HEK293 (cell line): ENCODE results near the gene AZGP1.
"Not testable (repeated sequence)": the region's sequence is repeated elsewhere in the genome, so short reads cannot be mapped to it uniquely, and the experiment has no call there.

Source experiments
- CTCF ChIA-PET: fragments of 350-600 bp; formaldehyde crosslinking; extraction: SDS; loops from one replicate; lab custom pipeline; 2021; ENCODE audit warnings: antibody characterized with exemption; lab: Yijun Ruan, JAX
- POLR2A ChIA-PET: fragments of 300-600 bp; formaldehyde crosslinking; extraction: SDS; loops from one replicate; lab custom pipeline; 2020; ENCODE audit warnings: antibody characterized with exemption, inconsistent platforms; lab: Yijun Ruan, JAX
- H3K27ac ChIP-seq: fragments of 200-500 bp; sonication (Bioruptor generic); 2 replicates; pipeline ENCODE4 v1.5.1; 2014; ENCODE audit warnings: low read depth, low read length, control low read depth, inconsistent platforms; ENCODE audit errors: extremely low read depth
- H3K36me3 ChIP-seq, 2 experiments: fragments of 200-500 bp in 1 of 2; sonication (Bioruptor generic) in 1 of 2; 1 replicate in 1 of 2; 2 replicates in 1 of 2; pipeline ENCODE4 v1.5.1; 2014 to 2017; ENCODE audit warnings: inconsistent platforms in 2 of 2, low read length in 2 of 2; ENCODE audit not compliant: control insufficient read depth in 2 of 2, insufficient read depth in 1 of 2
- H3K4me1 ChIP-seq: fragments of 200-500 bp; sonication (Bioruptor generic); 2 replicates; pipeline ENCODE4 v1.5.1; 2014; ENCODE audit warnings: mild to moderate bottlenecking, low read length, inconsistent platforms; ENCODE audit not compliant: control insufficient read depth, insufficient read depth
- H3K4me3 ChIP-seq: 2 replicates; pipeline ENCODE4 v1.5.1; 2011; ENCODE audit warnings: low read depth, mild to moderate bottlenecking, control low read depth, low read length, moderate library complexity
- H3K9me3 ChIP-seq: fragments of 200-500 bp; sonication (Bioruptor generic); 2 replicates; pipeline ENCODE4 v1.5.1; 2014; ENCODE audit warnings: low read depth, low read length, inconsistent platforms; ENCODE audit not compliant: control insufficient read depth, insufficient read depth
- FEZF1 ChIP-seq: fragments of 450-650 bp; formaldehyde crosslinking; IDR thresholded peaks from 2 replicates; pipeline ENCODE4 v1.5.1; 2016; ENCODE audit warnings: missing biosample characterization, missing genetic modification characterization
- KLF10 ChIP-seq: fragments of 450-650 bp; IDR thresholded peaks from 2 replicates; pipeline ENCODE4 v1.5.1; 2018; ENCODE audit warnings: missing biosample characterization, mild to moderate bottlenecking, missing genetic modification characterization
- MEIS1 ChIP-seq: sonication (generic); formaldehyde crosslinking; IDR thresholded peaks from 2 replicates; pipeline ENCODE4 v1.8.1; 2022; ENCODE audit warnings: missing genetic modification reagents, mild to moderate bottlenecking, borderline replicate concordance
- YY2 ChIP-seq: fragments of 450-650 bp; formaldehyde crosslinking; IDR thresholded peaks from 2 replicates; pipeline ENCODE4 v1.5.1; 2016; ENCODE audit warnings: missing biosample characterization, missing genetic modification characterization
- ZBTB7A ChIP-seq: fragments of 450-650 bp; formaldehyde crosslinking; IDR thresholded peaks from 2 replicates; pipeline ENCODE4 v1.5.1; 2016; ENCODE audit warnings: low read depth, missing biosample characterization, missing genetic modification characterization
- ZIC2 ChIP-seq: fragments of 450-650 bp; formaldehyde crosslinking; IDR thresholded peaks from 2 replicates; pipeline ENCODE4 v1.5.1; 2016; ENCODE audit warnings: missing biosample characterization, missing genetic modification characterization
- ZNF133 ChIP-seq: fragments of 450-650 bp; formaldehyde crosslinking; IDR thresholded peaks from 2 replicates; pipeline ENCODE4 v1.5.1; 2016; ENCODE audit warnings: missing biosample characterization, missing genetic modification characterization
- ZNF140 ChIP-seq: fragments of 450-650 bp; formaldehyde crosslinking; IDR thresholded peaks from 2 replicates; pipeline ENCODE4 v1.5.1; 2016; ENCODE audit warnings: missing biosample characterization, missing genetic modification characterization
- ZNF157 ChIP-seq: fragments of 450-650 bp; formaldehyde crosslinking; IDR thresholded peaks from 2 replicates; pipeline ENCODE4 v1.5.1; 2016; ENCODE audit warnings: missing biosample characterization, missing genetic modification characterization
- ZNF16 ChIP-seq: fragments of 450-650 bp; formaldehyde crosslinking; IDR thresholded peaks from 2 replicates; pipeline ENCODE4 v1.5.1; 2016; ENCODE audit warnings: low read depth, missing biosample characterization, missing genetic modification characterization
- ZNF19 ChIP-seq: fragments of 450-650 bp; formaldehyde crosslinking; IDR thresholded peaks from 2 replicates; pipeline ENCODE4; 2016; ENCODE audit warnings: missing biosample characterization, missing genetic modification characterization, low read depth
- ZNF239 ChIP-seq: fragments of 450-650 bp; formaldehyde crosslinking; IDR thresholded peaks from 2 replicates; pipeline ENCODE4 v1.5.1; 2016; ENCODE audit warnings: missing biosample characterization, missing genetic modification characterization
- ZNF473 ChIP-seq: fragments of 450-650 bp; formaldehyde crosslinking; IDR thresholded peaks from 2 replicates; pipeline ENCODE4 v1.5.1; 2017; ENCODE audit warnings: missing biosample characterization, missing genetic modification characterization
- ZNF518A ChIP-seq: fragments of 450-650 bp; formaldehyde crosslinking; conservative IDR thresholded peaks from 2 replicates; pipeline ENCODE4 v1.5.1; 2016; ENCODE audit warnings: low read depth, missing biosample characterization, missing genetic modification characterization
- ZNF560 ChIP-seq: fragments of 450-650 bp; formaldehyde crosslinking; IDR thresholded peaks from 2 replicates; pipeline ENCODE4 v1.5.1; 2017; ENCODE audit warnings: missing biosample characterization, missing genetic modification characterization, borderline replicate concordance
- ZNF600 ChIP-seq: fragments of 450-650 bp; formaldehyde crosslinking; IDR thresholded peaks from 2 replicates; pipeline ENCODE4 v1.5.1; 2016; ENCODE audit warnings: missing biosample characterization, missing genetic modification characterization
- ZNF654 ChIP-seq: fragments of 450-650 bp; formaldehyde crosslinking; IDR thresholded peaks from 2 replicates; pipeline ENCODE4 v1.5.1; 2016; ENCODE audit warnings: low read depth, missing biosample characterization, missing genetic modification characterization
- ZNF701 ChIP-seq: fragments of 450-650 bp; formaldehyde crosslinking; IDR thresholded peaks from 2 replicates; pipeline ENCODE4 v1.5.1; 2016; ENCODE audit warnings: missing biosample characterization, missing genetic modification characterization
- ZSCAN5A ChIP-seq: fragments of 450-650 bp; formaldehyde crosslinking; IDR thresholded peaks from 2 replicates; pipeline ENCODE4 v1.5.1; 2016; ENCODE audit warnings: missing biosample characterization, missing genetic modification characterization

The AZGP1 gene

GRCh38 chr7:99953649-99954048 is 22.2 kb downstream of the AZGP1 start:
- ChIA-PET CTCF (interaction anchor here (0.6 to 0.9 kb wide), 3 partner anchors 26 to 200 kb away, joined by 3 to 7 read pairs (median 6); no protein-coding TSS in a partner anchor), POLR2A (no interaction called here)
- H3K4me3 ChIP-seq, result no peak overlapping the region
- no peaks in the 10 kb centered on the region for H3K36me3 ChIP-seq
- no peaks in the 10 kb centered on the region for H3K9me3 ChIP-seq
- H3K4me1 ChIP-seq, result no peaks in the 10 kb centered on the region
- TF ChIP-seq ZNF239 (tag by site-specific recombination), result no peak
- TF ChIP-seq ZNF518A (tag by site-specific recombination), result 0 out of 2 replicates have a peak, but pooled peaks have one; percentile 42
- TF ChIP-seq ZIC2, result 0 out of 2 replicates have a peak, but pooled peaks have one; percentile 1
- no peak for TF ChIP-seq FEZF1 (tag by site-specific recombination)
- H3K27ac ChIP-seq, result no peak overlapping the region

- H3K4me1 ChIP-seq, CTCF ChIA-PET, H3K9me3 ChIP-seq, POLR2A ChIA-PET, H3K36me3 ChIP-seq, H3K27ac ChIP-seq, H3K4me3 ChIP-seq: not testable (repeated sequence)
These were observed 23.2 kb downstream of the AZGP1 start for GRCh38 chr7:99952649-99953048.

GRCh38 chr7:99950819-99951218 is 25.0 kb downstream of the AZGP1 start:
- not testable (repeated sequence) for H3K36me3 ChIP-seq

GRCh38 chr7:99949645-99950228 is 26.1 kb downstream of the AZGP1 start:
- H3K4me3 ChIP-seq, result no peak overlapping the region
- no peak overlapping the region for H3K27ac ChIP-seq
- TF ChIP-seq ZNF157 (tag by site-specific recombination) (no peak), ZNF654 (tag by site-specific recombination) (0 out of 2 replicates have a peak, but pooled peaks have one; percentile 7)
- no peaks in the 10 kb centered on the region for H3K4me1 ChIP-seq
- H3K36me3 ChIP-seq, result no peaks in the 10 kb centered on the region
- no peaks in the 10 kb centered on the region for H3K9me3 ChIP-seq
- ChIA-PET POLR2A (interaction anchor here (1.2 kb wide), 1 partner anchor 20 kb away, joined by 3 read pairs; the partner anchor contains the start of gene GJC3), CTCF (interaction anchor here (0.5 to 1.8 kb wide), 6 partner anchors 11 to 458 kb away, joined by 3 to 6 read pairs (median 4); partner anchors contain the start of gene TRIM4)

More at GRCh38 chr7:99950819-99951218, 25.0 kb downstream of the AZGP1 start:
- POLR2A ChIA-PET, H3K4me1 ChIP-seq, H3K9me3 ChIP-seq, H3K27ac ChIP-seq, H3K4me3 ChIP-seq: not testable (repeated sequence)
- CTCF ChIA-PET, result interaction anchor here (1.8 kb wide), 1 partner anchor 37 kb away, joined by 5 read pairs; no protein-coding TSS in a partner anchor

GRCh38 chr7:99947608-99948007 is 28.2 kb downstream of the AZGP1 start:
- Histone ChIP-seq H3K36me3 (no peaks in the 10 kb centered on the region), H3K4me3 (no peak overlapping the region), H3K27ac (no peak overlapping the region), H3K9me3 (no peaks in the 10 kb centered on the region), H3K4me1 (no peaks in the 10 kb centered on the region)
- CTCF ChIA-PET, result interaction anchor here (1.0 kb wide), 1 partner anchor 32 kb away, joined by 5 read pairs; no protein-coding TSS in a partner anchor
- POLR2A ChIA-PET, result no interaction called here
- TF ChIP-seq ZNF701, result no peak
- no peak for TF ChIP-seq ZSCAN5A (tag by site-specific recombination)
- no peak for TF ChIP-seq ZNF600
- no peak for TF ChIP-seq YY2 (tag by site-specific recombination)
- TF ChIP-seq ZNF133, result no peak
- no peak for TF ChIP-seq ZNF16 (tag by site-specific recombination)
- TF ChIP-seq ZNF140, result no peak
- no peak for TF ChIP-seq ZBTB7A (tag by site-specific recombination)
- TF ChIP-seq MEIS1, result no peak
- no peak for TF ChIP-seq ZNF473 (tag by site-specific recombination)
- no peak for TF ChIP-seq KLF10 (tag by site-specific recombination)
- no peak for TF ChIP-seq ZNF560 (tag by site-specific recombination)
- no peak for TF ChIP-seq ZNF19 (tag by site-specific recombination)
